Measurements from ENCODE around the gene BNIP5.
A peak's percentile ranks its signal among the peaks of the same experiment; 100 is the strongest.
"Not testable (repeated sequence)": the region's sequence is repeated elsewhere in the genome, so short reads cannot be mapped to it uniquely, and the experiment has no call there.

Gene BNIP5

DNA sequence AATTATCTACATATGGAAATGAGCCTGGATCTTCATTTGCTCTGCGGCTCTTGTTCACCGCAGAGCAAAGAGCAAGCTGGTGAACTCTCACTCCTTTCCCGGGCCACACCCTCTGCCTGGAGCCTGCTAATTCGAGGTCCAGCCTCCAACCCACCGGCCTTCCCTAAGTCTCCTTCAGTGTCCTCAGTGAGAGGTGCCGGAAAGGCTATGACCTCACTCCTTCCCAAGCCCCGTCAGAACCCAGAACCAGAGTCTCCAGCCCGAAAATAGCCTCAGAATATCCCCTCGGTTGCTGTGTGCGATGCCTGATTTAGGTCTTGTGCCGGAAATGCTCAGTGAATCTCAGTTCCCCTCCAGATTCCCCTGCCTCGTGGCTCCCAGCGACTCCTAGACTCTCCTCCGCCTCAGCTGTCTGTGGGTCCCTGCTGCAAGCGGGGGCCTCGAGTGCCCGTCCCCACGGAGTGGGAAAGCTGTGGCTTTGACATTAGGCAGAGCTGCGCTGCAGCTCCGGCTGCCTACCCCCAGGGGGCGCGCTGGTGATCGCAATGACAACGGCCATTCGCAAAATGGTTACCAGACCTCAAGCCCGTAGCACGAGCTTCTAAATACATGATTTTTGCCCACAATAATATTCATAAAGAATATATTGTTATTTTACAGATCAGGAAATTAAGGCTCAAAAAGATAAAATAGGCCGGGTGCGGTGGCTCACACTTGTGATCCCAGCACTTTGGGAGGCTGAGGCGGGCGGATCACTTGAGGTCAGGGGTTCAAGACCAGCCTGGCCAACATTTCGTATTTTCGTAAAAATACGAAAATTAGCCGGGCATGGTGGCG, 4.1 kb upstream of the BNIP5 start:
- peak in 1 of 2 experiments; percentile 61 for DNase-seq

DNA sequence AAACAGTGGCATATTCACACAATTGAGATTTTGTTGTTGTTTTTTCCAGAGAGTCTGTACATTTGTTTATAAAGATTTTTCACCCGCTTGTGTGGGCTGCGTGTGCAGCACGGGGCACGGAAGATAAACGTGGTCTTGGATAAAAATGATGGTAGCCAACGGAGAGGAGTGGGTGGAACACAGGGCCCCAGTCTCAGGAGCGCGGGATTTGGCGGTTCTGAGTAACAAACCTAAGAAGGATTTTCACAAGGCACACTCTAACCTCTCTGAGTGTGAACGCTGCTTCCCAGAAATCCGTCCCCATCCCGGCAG, 3.6 kb upstream of the BNIP5 start:
- no peak for DNase-seq

DNA sequence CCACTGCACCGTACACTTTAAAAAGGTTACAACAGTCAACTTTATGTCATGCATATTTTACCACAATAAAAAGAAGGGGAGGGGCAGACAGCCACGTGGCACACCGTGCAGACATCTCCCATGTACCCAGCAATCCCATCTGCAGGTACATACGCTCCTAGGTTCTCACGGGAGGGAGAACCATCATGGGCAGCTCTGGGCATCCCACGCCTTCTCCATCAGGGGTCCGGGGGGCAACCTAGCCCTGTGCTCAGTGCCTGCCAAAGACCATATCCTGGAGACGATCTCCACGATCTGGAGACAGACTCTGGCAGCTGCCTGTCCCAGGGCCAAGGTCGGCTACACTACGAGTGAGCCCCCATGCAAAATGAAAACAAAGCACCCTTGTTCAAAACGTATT, 2.5 kb upstream of the BNIP5 start:
- DNase-seq = no peak

DNA sequence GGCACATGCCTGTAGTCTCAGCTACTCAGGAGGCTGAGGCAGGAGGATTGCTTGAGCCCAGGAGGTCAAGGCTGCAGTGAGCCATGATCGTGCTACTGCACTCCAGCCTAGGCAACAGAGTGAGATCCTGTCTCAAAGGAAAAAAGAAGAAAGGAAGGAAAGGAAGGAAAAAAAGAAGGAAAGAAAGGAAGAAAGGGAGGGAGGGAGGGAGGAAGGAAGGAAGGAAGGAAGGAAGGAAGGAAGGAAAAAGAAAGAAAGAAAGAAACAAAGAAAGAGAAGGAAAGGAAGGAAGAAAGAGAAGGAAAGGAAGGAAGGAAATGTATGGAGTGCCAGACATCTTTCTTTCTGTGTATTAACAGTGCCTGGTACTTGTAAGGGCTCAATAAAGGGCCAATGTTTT, 1.5 kb upstream of the BNIP5 start:
- not testable (repeated sequence) for DNase-seq

DNA sequence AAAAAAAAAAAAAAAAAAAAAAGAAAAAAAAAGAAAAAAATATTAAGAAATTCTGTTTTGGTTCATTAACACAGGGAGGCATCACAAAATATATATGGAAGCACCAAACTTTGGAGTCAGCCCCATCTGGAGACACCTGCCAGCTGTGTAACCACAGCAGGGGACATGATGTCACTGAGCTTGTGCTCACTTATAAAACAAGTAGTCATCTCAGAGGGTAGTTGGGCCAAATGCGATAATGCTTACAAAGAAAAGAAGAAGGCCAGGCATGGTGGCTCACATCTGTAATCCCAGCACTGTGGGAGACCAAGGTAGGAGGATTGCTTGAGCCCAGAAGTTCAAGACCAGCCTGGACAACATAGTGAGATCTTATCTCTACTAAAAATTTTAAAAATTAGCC, 1.1 kb upstream of the BNIP5 start:
- DNase-seq = no peak

DNA sequence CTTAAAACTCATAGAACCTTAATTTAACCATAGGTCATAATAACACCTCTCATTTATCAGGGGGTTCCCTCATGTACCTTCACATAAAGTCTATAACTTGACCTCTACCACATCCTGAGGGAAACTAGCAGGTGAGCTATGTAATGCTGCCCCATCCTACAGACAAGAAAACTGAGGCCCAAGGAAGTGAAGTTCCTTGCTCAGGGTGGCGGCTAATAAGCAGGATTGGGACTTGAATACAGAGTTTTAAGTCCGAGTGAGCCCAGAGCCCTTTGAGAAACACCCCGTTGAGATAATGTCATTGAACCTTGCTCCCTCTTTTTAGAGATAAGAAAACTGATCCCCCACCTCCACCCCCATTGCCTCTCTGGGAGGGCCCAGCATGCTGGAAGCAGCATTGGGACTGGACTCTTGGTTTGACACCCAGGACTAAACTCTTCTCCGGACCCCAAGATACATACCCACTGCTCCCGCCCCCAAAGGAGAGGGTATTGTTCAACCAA, 429 bp downstream of the BNIP5 start:
- DNase-seq = no peak

DNA sequence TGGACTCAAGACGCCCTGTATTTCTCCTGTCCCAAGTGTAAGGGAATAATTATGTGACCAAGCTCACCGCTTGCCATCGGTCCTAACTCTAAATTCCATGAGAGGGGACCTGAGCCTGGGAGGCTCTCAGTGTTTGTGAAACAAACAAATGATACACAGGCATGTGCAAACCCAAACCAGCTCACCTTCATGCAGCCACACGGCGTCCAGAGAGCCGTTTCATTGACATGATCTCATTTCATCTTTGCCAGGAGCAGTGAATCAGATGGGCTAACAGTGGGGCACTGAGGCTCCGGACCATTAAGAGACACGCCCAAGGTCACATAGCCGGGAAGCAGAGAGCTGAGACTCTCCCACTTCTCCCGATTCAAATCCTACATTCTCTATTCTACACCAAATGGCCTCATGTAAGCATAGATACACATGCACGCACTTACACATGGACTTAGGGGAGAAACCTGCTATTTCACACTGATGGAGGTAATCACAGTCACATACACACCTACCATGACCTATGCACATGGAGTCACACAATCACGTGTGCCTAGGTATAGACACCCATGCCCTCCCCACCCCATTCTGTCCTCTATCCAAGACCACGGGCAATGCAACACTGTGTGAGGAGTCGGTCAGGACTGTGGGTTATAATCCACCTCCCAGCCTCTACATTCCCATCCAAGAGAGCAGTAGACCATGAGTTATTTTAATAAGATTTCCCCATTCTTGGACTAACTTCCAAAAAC, 1.1 kb downstream of the BNIP5 start:
- DNase-seq = no peak

DNA sequence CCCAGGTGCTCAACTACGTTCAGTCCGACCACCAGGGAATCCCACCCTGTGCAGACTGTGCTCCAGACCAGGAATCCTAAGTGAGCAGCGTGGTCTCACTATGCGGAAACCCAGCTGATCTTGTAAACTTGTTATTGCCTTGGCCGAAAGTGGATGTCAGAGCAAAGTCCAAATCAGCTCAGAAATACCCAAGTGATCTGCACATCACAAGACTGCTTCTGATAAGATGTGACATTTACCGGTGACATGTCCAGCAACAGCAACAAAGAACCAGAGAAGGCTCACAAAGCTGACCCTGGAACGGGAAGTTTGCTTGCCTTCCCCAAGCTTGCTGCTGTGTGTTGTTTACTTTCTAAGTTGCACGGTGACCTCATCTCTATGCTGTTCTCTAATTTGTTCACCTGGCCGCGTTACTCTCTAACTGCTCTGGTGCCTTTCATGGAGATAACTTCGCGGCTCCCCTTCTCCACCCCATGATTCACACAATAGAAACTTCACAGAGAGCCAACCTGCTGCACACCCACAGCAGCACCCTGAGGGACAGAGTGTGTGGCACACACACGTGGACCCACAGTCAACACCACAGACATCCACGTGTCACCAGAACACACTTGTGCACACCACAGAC, 1.7 kb downstream of the BNIP5 start:
- DNase-seq = no peak

DNA sequence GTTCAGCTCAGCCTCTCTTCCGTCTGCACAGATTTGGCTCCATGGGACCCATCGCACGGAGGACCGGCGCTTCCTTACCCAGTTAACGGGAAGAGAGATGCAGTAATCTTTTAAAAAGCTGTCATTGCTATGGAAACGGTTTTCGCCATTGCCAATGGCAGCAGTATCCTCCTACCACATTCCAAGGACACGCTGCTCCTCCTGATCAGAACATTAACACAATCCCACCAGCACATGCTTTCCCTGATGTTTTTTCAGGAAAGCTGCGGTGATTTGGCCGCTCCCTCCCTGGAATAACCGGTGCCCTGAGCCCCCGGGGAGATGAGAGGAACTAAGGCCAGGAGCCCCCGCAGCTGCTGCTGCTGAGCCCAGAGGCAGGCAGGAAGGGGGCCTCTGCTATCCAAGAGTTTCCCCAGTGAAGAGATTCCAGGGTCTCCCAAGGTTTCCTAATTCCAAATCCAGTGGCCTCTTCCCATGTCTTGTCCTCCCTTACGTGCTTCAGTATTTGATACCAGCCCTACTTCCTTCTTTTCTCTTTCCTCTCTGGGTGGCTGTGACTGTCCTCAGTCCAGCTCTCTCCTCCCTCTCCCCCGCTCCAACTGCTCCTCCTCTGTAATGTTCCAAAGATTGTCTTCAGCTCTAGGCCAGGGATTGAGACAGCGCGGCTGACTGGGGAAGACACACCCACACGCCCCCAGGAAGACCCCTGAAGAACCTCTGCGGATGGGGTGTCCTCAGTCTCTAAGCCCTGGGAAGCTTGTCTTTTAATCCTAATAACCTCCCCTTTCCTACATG, 2.6 kb downstream of the BNIP5 start:
- DNase-seq = no peak

DNA sequence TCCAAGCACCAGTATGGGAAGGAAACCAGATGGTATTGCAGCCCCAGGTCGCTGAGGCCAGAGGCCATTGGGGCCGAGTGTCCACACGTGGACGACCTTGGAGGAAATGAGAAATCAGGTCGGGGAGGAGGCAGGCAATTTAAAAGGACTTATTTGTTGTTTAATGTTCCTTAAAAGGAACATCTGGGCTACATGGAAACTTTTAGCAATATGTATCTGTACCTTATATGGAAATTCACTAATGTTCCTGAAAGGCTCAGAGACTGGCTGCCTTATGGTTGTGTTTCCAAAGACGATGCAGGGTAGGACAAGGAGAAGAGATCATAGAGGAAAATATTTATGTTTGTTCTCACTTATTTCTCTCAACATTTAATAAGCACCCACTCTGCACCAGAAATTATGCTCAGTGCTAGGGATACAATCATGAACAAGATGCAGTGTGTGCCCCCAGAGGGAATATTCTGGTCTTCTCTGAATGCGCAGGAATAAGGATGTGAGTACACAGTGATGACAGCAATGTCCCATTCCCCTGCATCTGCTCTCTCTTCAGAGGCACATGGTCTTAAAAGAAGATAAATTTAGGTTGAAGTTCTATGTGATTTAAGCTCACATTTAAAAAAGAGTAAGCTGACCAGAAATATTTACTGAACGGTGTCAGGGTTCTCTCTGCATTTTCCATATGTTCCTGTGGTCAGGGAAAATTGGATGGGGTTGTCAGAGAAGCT, 3.4 kb downstream of the BNIP5 start:
- no peak for DNase-seq

DNA sequence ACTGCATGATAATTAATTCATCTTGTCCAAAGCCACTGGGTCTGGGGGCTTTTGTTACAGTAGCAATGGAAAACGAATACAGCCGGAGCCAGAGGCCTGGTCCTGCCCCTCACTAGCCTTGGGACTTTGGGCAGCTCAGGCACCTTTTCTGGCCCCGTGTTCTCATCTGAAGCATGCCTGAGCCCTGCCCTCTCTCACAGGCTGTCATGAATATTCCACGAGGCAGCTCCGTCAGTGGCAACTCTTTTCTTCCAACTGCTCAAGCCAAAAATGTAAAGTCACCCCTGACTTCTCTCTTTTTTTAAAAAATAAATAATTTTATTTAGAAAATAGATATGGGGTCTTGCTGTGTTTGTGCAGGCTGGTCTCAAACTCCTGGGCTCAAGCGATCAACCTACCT, 5.3 kb downstream of the BNIP5 start:
- DNase-seq = no peak

DNA sequence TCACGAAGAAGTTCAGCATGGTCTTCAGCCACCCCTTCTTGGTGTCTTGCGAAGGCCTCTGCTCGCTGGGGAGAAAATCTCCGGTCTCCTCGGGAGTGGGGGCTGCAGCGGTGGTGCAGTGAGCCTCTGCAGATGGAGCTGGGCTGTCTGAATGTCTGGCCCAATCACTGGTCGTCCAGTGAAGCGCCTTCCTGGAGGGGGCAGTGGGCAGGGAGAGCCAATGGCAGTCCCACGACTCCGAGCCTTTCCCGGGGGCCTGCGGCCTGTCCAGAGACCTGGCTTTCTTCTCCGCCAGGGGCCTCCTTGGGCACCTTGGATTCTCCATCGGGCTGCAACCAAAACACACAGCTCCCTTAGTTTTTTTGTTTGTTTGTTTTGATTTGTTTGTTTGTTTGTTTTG, 6.3 kb downstream of the BNIP5 start:
- no peak for DNase-seq

DNA sequence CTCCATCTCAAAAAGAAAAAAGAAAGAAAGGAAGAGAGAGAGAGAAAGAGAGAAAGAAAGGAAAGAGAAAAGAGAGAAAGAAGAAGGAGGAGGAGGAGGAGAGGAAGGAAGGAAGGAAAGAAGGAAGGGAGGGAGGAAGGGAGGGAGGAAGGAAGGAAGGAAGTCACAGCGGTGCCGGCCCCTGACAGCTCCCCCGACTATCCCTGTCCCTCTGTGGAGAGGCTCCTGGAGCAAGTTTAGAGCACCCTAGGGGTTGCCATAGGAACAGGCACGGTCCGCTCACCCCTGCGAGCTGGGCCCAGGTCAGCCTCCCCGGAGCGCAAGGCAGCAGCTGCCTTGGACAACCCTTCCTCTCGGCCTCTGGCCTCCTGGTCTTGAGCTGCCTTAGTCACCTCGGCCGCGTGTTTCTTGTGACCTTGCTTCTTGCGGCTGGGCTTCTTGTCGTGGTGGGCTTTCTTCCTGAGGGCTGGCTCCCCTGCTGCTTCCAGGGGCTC, 6.8 kb downstream of the BNIP5 start:
- DNase-seq = no peak

DNA sequence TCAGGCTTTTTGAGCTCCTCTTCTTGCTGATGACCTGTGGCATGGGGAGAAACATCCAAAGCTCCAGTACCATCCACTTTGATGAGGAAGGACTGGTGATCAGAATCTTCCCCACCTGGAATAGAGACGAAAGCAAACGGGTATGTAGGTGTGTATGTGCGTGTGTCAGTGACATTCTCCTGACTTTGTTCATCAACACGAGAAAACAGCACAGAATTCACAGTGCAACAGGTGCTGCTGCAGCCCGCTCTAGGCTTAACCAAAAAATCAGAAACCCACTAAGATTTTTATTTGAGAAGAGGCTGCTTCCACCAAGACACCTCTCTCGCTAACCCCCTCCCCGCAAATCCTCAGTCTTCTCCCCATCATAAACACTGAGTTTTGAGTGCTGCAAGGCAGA, 8.1 kb downstream of the BNIP5 start:
- no peak for DNase-seq

DNA sequence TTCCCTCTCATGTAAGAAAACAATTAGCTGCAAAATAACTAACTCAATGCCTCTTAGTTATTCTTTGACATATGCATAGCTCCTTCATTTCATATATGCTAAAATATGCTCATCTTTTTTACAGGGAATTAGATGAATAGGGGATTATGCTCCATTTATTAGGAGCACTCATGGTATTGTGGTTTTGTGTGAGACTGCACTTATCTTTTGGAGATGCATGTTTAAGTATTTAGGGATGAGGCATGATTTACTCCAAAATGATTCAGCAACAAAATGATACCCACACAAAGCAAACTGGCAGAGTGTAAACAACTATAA, 8.8 kb downstream of the BNIP5 start:
- no peak for DNase-seq

DNA sequence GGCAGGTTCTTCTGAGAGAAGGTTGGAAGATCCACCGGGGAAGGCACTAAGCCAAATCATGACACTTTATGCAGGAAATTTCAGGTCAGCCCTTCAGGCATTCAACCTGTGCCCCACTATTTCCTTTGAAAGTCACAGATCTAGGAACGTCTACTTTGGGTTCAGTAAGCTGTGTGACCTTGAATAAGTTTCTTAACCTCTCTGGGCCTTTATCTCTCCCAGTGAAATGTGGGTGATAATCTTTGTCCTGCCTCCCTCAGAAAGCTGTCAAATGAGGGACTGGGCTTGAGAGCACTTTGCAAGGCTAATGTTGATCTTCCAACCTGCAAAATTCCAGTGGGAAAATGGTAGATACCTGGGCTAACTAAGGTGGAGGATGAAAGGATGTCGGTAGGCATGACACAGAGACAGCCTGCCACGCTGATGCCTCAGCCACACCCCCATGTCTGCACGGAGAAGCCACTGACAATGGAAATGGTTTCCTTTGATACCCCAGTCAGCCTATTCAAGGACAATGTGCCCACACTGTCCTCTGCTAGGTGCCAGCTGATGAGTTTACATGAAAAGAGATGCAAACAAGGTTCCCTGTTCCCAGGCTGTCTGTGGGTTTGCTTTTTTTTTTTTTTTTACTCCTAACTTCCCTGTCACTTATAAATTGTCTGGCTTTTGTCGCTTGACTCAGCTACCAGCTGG, 9.3 kb downstream of the BNIP5 start:
- DNase-seq = no peak

DNA sequence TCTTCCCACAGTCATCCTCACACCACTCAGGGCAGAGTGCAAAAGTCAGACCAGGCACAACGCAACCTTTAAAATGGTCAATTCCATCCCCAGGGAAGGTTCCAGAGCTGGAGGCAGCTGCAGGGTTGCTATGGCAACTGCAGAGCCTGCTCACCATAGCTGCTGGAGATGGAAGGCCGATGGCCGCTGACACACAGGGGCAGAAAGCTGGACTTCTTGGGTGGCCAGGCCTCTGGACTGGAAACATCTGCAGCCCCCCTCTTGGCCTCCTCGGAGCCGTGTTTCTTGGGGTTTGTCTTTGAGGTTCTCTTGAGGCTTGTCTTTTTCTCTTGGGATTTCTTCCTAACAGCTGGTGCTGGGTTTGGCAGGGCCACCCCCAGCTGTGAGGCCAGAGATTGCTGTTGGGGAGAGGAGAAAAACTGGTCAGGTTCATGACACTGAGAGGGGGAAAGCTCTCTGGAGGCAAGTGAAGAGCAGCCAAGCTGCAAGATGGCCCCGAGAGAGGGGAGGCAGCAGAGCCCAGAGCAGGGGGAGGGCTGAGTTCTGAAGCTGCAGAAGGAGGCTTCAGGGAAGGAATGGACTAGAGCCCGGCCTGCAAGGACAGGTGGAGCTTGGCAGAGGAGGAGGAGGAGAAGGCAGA, 10.2 kb downstream of the BNIP5 start:
- peak in 1 of 2 experiments; percentile 8 for DNase-seq

DNA sequence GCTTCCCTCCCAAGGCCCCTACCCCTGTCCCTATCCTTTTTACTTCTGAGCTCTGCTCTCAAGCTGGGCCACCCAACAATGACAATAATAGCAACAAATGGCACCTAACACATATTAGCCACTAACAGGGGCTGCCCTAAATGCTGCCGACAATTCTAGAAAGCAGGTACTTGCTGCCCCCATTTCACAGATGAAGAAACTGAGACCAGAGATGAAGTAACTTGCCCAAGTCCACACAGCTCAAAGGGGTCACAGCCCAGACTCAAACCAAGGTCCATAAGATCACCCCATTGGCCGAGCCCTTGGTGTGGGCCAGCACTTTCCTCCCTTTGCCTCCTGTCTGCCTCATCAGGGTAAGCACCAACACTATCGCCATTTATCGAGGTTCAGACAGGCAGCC, 12.0 kb downstream of the BNIP5 start:
- DNase-seq = no peak

DNA sequence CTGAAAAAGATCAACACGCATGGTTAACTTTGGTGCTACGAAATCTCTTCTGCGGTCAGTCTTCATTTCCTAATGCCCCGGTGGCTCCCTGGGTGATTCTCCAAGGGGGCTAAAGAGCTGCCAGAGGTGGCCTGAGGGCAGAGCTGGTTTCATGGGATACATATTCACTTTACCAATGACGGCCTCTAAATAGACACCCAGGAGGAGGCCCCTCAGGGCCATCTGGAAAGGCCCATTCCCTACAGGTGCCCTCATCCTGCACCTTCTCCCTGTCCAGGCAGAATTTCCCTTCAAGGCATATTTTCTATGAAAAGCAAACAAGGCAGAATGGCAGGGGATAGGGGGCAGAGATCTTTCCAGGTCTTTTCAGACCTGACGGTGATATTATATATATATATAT, 12.5 kb downstream of the BNIP5 start:
- no peak for DNase-seq

DNA sequence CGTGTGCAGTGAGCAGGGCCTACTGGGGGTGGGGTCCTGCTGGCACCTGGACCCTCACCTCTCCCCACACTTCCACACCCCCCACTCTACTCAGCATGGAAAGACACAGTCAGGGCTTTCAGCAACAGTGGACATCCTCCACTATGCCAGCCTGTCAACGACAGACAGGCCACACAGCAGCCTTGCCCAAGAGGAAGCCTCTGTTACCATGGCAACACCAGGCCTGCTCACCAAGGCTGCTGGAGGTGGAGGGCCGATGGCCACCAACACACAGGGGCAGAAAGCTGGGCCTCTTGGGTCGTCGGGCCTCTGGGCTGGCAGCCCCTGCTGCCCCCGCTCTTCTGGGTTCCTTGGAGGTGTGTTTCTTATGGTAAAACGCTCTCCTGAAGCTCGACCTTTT, 13.6 kb downstream of the BNIP5 start:
- DNase-seq = peak in 1 of 2 experiments; percentile 10

DNA sequence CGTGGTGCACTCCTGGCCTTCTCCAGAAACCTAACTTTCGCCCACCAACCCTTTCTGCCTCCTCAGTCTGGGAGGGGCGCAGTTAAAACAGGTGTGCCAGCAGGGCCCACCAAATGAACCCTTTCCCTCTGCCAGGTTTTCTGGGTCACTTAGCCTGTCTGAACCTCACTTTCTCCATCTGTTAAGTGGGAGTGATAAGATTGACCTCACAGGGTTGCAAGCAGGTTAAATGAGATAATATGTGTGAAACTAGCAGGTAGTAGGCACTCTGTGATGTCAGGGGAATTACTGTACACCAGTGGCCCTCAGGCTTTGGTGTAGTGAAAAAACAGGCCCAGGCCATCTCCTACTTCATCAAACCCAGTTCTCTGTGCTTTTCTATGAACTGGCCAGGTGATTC, 14.1 kb downstream of the BNIP5 start:
- DNase-seq = no peak

All from NCI-H446 (cell line).